Lower leg skin (tissue), 3 donors: ENCODE data around the gene NTM.

Experiments used
- POLR2A ChIP-seq, 2 donors: fragments of 450-650 bp; IDR thresholded peaks; one replicate each; pipeline ENCODE4 v1.6.1; 2016 to 2017; ENCODE audit warnings: antibody characterized with exemption in 2 of 2, mild to moderate bottlenecking in 1 of 2, moderate library complexity in 1 of 2
- TF ChIP-seq, protein P1 (sequence below), 3 donors: fragments of 450-650 bp; IDR thresholded peaks; one replicate each; pipeline ENCODE4 v1.5.1; 2016; ENCODE audit warnings: antibody characterized with exemption in 3 of 3, mild to moderate bottlenecking in 3 of 3, moderate library complexity in 2 of 3

DNA sequence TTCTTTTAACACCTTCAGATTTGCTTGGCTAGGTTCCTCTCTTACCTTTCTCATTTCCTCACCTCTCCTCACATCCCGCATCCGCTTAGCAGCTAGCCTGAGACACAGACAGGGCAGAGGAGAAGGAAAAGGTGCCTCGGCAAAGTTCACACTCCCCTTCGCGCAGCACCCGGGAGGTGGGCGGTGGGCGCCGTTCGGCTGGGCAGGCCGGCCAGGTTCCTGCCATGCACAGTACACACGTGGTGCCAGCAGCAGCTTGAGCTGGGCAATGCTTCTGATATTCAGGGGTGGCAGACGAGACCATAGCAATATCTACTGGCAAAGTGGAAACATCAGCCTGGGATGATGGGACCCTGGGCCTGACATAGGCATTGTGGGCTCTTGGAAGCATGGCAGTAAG is 3.3 kb downstream of the NTM start:
- TF ChIP-seq, protein P1, sequence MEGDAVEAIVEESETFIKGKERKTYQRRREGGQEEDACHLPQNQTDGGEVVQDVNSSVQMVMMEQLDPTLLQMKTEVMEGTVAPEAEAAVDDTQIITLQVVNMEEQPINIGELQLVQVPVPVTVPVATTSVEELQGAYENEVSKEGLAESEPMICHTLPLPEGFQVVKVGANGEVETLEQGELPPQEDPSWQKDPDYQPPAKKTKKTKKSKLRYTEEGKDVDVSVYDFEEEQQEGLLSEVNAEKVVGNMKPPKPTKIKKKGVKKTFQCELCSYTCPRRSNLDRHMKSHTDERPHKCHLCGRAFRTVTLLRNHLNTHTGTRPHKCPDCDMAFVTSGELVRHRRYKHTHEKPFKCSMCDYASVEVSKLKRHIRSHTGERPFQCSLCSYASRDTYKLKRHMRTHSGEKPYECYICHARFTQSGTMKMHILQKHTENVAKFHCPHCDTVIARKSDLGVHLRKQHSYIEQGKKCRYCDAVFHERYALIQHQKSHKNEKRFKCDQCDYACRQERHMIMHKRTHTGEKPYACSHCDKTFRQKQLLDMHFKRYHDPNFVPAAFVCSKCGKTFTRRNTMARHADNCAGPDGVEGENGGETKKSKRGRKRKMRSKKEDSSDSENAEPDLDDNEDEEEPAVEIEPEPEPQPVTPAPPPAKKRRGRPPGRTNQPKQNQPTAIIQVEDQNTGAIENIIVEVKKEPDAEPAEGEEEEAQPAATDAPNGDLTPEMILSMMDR (IDR thresholded peaks at IDR 0.05) = no peak
- no peak for TF ChIP-seq POLR2A (IDR thresholded peaks at IDR 0.05)
